ENCODE measurements around the gene VPS16.
A peak's percentile ranks its signal among the peaks of the same experiment; 100 is the strongest.

The VPS16 gene

GRCh38 chr20:2836035-2836434 lies 4.5 kb upstream of the VPS16 start:
- Mint-ChIP-seq H3K27me3 (peaks cover 18% of the 10 kb centered on the region), H3K4me1 (peaks cover 12% of the 10 kb centered on the region), H3K4me3 (no peak overlapping the region), H3K27ac (no peak overlapping the region), H3K9me3 (no peaks in the 10 kb centered on the region), H3K36me3 (peaks cover 11% of the 10 kb centered on the region)
- CTCF ChIA-PET, result no interaction called here
- no peak for DNase-seq

GRCh38 chr20:2837221-2837960 lies 3.2 kb upstream of the VPS16 start:
- no peaks in the 10 kb centered on the region for H3K9me3 Mint-ChIP-seq
- no peak overlapping the region for H3K27ac Mint-ChIP-seq
- CTCF ChIA-PET, result interaction anchor here (0.6 kb wide), 1 partner anchor 216 kb away, joined by 4 read pairs; no protein-coding TSS in a partner anchor
- no peak overlapping the region for H3K4me3 Mint-ChIP-seq
- peaks cover 16% of the 10 kb centered on the region for H3K4me1 Mint-ChIP-seq
- peaks cover 11% of the 10 kb centered on the region for H3K36me3 Mint-ChIP-seq
- DNase-seq, result no peak
- peaks cover 9% of the 10 kb centered on the region for H3K27me3 Mint-ChIP-seq

DNA sequence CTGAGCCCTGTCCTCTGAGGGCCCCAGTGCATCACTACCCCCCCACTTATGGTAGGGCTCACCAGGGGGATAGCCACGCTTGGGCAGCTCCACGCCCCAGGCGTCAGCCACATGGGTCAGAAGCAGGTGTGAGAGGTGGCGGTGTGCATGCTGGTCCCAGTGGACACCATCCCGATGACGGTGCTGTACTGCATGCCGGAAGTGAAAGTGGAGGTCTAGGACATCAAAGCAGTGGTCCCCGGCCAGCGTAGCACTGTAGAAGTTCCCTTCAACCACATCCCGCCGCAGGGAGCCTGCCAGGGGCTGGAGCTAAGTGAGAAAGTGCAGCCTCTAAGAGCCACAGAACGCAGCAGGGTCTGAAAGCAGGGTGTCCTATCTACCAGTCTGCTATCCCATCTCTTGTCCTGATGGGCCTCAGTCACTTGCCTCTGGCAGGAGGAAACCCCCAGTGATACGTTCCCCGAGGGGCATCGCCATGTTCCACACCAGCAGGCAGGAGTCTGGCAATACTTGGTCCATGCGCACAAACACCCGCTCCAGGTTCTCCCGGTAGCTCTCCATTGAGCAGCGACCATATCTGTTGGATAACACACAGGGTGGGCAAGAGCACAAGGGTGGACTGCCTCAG lies 2.3 kb upstream of the VPS16 start:
- Mint-ChIP-seq H3K4me3 (no peak overlapping the region), H3K9me3 (no peaks in the 10 kb centered on the region), H3K36me3 (peaks cover 11% of the 10 kb centered on the region), H3K4me1 (peaks cover 16% of the 10 kb centered on the region), H3K27me3 (peaks cover 6% of the 10 kb centered on the region), H3K27ac (no peak overlapping the region)
- no peak for DNase-seq
- CTCF ChIA-PET, result interaction anchor here (0.6 kb wide), 1 partner anchor 149 kb away, joined by 4 read pairs; no protein-coding TSS in a partner anchor

GRCh38 chr20:2838847-2839671 lies 1.5 kb upstream of the VPS16 start:
- CTCF ChIA-PET, result interaction anchor here (0.6 to 1.6 kb wide), 3 partner anchors 95 to 151 kb away, joined by 3 to 7 read pairs (median 4); no protein-coding TSS in a partner anchor
- peaks cover 13% of the 10 kb centered on the region for H3K36me3 Mint-ChIP-seq
- DNase-seq, result no peak
- H3K4me1 Mint-ChIP-seq, result peaks cover 16% of the 10 kb centered on the region
- H3K9me3 Mint-ChIP-seq, result no peaks in the 10 kb centered on the region
- H3K27ac Mint-ChIP-seq, result peak overlapping the region; percentile 81
- H3K4me3 Mint-ChIP-seq, result peak overlapping the region; percentile 65
- H3K27me3 Mint-ChIP-seq, result peaks cover 4% of the 10 kb centered on the region

- no peak for DNase-seq
- no peaks in the 10 kb centered on the region for H3K27me3 Mint-ChIP-seq
- peak overlapping the region; percentile 65 for H3K4me3 Mint-ChIP-seq
- H3K27ac Mint-ChIP-seq, result peak overlapping the region; percentile 81
- H3K36me3 Mint-ChIP-seq, result peaks cover 15% of the 10 kb centered on the region
- CTCF ChIA-PET, result interaction anchor here (0.8 to 1.6 kb wide), 2 partner anchors 96 to 152 kb away, joined by 3 to 7 read pairs; no protein-coding TSS in a partner anchor
- H3K4me1 Mint-ChIP-seq, result peaks cover 20% of the 10 kb centered on the region
- H3K9me3 Mint-ChIP-seq, result no peaks in the 10 kb centered on the region
Measured at GRCh38 chr20:2839732-2840137, 810 bp upstream of the VPS16 start.

- no peaks in the 10 kb centered on the region for H3K27me3 Mint-ChIP-seq
- peak overlapping the region; percentile 76 for H3K4me3 Mint-ChIP-seq
- peaks cover 28% of the 10 kb centered on the region for H3K4me1 Mint-ChIP-seq
- H3K27ac Mint-ChIP-seq, result peak overlapping the region; percentile 70
- peak; percentile 69 for DNase-seq
- peaks cover 15% of the 10 kb centered on the region for H3K36me3 Mint-ChIP-seq
- H3K9me3 Mint-ChIP-seq, result no peaks in the 10 kb centered on the region
- CTCF ChIA-PET, result no interaction called here
Measured at GRCh38 chr20:2840967-2841531, 504 bp downstream of the VPS16 start.

DNA sequence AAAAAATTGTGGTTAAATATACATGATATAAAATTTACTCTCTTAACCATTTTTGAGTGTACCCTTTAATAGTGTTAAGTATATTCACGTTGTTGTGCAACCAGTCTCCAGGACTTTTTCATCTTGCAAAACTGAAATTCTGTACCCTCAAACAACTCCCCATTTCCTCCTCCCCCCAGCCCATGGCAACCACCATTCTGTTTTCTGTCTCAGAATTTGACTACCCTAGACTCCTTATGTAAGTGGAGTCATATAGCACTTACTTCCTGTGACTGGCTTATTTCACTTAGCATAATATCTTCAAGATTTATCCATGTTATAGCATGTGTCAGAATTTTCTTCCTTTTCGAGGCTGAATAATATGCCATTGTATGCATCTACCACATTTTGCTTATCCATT lies 5.1 kb downstream of the VPS16 start:
- Mint-ChIP-seq H3K4me1 (peaks cover 21% of the 10 kb centered on the region), H3K27me3 (no peaks in the 10 kb centered on the region), H3K36me3 (peaks cover 9% of the 10 kb centered on the region), H3K4me3 (no peak overlapping the region), H3K9me3 (no peaks in the 10 kb centered on the region), H3K27ac (no peak overlapping the region)
- no peak for DNase-seq
- CTCF ChIA-PET, result no interaction called here

DNA sequence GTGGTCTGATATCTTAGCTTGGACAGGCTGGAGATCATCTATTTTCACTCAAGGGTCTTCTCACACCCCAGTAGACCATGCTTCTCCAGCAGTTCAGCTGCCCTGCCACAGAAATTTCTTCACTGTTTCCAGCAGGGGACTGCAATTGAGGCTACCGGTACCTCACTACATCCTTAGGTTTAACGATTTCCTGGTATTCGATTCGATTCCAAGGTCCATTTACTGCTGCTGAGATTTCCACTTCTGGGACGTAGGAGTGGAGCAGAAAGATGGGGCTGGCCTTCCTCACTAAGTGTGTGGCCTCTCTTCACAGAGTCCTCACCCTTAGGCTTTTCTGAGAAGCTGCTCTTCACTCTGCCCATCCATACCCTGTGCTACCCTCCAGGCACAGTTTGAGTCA lies 6.2 kb downstream of the VPS16 start:
- no peak overlapping the region for H3K27ac Mint-ChIP-seq
- no peaks in the 10 kb centered on the region for H3K27me3 Mint-ChIP-seq
- no peaks in the 10 kb centered on the region for H3K9me3 Mint-ChIP-seq
- H3K4me3 Mint-ChIP-seq, result no peak overlapping the region
- no peak for DNase-seq
- H3K36me3 Mint-ChIP-seq, result peaks cover 9% of the 10 kb centered on the region
- CTCF ChIA-PET, result no interaction called here
- H3K4me1 Mint-ChIP-seq, result peaks cover 21% of the 10 kb centered on the region

DNA sequence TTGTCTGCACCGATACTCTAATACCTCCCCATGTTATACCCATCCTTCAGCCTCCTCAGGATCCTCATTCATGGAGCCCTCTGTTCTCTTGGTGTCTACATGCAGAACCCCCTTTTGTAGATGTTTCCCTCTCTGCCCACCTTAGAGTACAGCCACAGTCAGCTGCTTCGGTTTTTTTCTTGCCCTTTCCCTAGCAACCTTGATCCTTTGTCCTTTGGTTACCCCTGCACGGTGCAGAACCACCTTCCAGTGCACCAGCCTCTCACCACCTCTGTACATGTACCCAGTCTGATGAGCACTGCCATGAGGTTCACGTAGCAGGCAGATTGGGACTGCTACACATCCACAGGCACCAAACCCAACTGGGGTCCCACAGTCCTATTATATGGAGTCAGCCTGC lies 7.3 kb downstream of the VPS16 start:
- no peak for DNase-seq
- Mint-ChIP-seq H3K4me1 (peaks cover 31% of the 10 kb centered on the region), H3K4me3 (no peak overlapping the region), H3K9me3 (no peaks in the 10 kb centered on the region), H3K27me3 (no peaks in the 10 kb centered on the region), H3K27ac (no peak overlapping the region), H3K36me3 (peaks cover 12% of the 10 kb centered on the region)
- CTCF ChIA-PET, result no interaction called here

- H3K4me3 Mint-ChIP-seq, result no peak overlapping the region
- H3K4me1 Mint-ChIP-seq, result peaks cover 36% of the 10 kb centered on the region
- CTCF ChIA-PET, result interaction anchor here (0.9 to 1.9 kb wide), 2 partner anchors 120 to 162 kb away, joined by 3 to 5 read pairs; no protein-coding TSS in a partner anchor
- H3K9me3 Mint-ChIP-seq, result no peaks in the 10 kb centered on the region
- DNase-seq, result no peak
- H3K27ac Mint-ChIP-seq, result no peak overlapping the region
- no peaks in the 10 kb centered on the region for H3K27me3 Mint-ChIP-seq
- H3K36me3 Mint-ChIP-seq, result peaks cover 10% of the 10 kb centered on the region
Measured at GRCh38 chr20:2849529-2849928, 9.0 kb downstream of the VPS16 start.

GRCh38 chr20:2851086-2851485 lies 10.5 kb downstream of the VPS16 start:
- peaks cover 10% of the 10 kb centered on the region for H3K36me3 Mint-ChIP-seq
- CTCF ChIA-PET, result interaction anchor here (1.0 to 1.9 kb wide), 3 partner anchors 12 to 160 kb away, joined by 4 to 8 read pairs (median 5); no protein-coding TSS in a partner anchor
- H3K4me3 Mint-ChIP-seq, result no peak overlapping the region
- DNase-seq, result no peak
- H3K27ac Mint-ChIP-seq, result no peak overlapping the region
- H3K27me3 Mint-ChIP-seq, result no peaks in the 10 kb centered on the region
- H3K9me3 Mint-ChIP-seq, result no peaks in the 10 kb centered on the region
- peaks cover 26% of the 10 kb centered on the region for H3K4me1 Mint-ChIP-seq

GRCh38 chr20:2858591-2858990 lies 18.0 kb downstream of the VPS16 start:
- no peak for DNase-seq
- Mint-ChIP-seq H3K4me3 (no peak overlapping the region), H3K4me1 (no peaks in the 10 kb centered on the region), H3K36me3 (peaks cover 10% of the 10 kb centered on the region), H3K27me3 (no peaks in the 10 kb centered on the region), H3K9me3 (no peaks in the 10 kb centered on the region), H3K27ac (no peak overlapping the region)
- CTCF ChIA-PET, result interaction anchor here (1.2 kb wide), 1 partner anchor 13 kb away, joined by 4 read pairs; no protein-coding TSS in a partner anchor

DNA sequence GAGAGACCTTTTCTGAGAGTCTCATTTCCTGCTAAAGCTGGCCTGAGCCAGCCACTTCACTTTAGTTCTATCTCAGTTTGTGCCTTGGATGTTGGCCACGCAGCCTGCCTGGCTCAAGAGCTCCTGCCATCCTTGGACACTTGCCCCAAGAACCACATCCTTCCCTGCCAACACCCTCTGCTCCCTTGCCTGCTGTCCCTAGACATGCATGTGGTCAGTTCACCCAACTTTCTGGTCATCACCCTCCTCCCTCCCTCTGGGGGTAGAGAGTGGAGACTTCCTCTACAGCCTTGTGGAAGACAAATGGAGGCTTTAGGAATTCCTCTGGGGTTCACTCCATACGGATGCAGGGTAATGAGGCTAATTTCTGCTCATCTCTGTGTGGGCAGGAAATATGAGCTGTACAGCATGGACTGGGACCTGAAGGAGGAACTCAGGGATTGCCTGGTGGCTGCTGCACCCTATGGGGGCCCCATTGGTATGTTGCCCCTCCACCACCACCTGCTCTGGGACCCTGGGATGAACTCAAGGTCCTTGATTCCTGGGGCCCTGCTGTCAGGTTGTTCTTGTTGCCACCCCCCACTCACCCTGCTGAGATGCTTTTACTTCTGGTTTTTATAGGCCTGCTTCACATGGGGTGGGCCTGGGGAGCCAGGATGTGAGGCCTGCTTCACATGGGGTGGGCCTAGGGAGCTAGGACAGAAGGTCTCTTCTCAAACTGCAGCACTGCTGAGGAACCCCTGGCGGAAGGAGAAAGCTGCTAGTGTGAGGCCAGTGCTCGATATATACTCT lies 19.0 kb downstream of the VPS16 start:
- Mint-ChIP-seq H3K4me3 (no peak overlapping the region), H3K9me3 (no peaks in the 10 kb centered on the region), H3K36me3 (peaks cover 10% of the 10 kb centered on the region), H3K27ac (no peak overlapping the region), H3K27me3 (no peaks in the 10 kb centered on the region), H3K4me1 (no peaks in the 10 kb centered on the region)
- CTCF ChIA-PET, result interaction anchor here (1.2 kb wide), 1 partner anchor 12 kb away, joined by 4 read pairs; no protein-coding TSS in a partner anchor
- no peak for DNase-seq
